Measurements from ENCODE around the gene C7. TPM values are rescaled to one million over a fixed set of nuclear protein-coding genes. Genes with fewer than 3 reads are reported as not detected.
"Not testable (repeated sequence)": the region's sequence is repeated elsewhere in the genome, so short reads cannot be mapped to it uniquely, and the experiment has no call there.

C7 gene
- total RNA-seq, 2 experiments from 2014 or later: not detected

DNA sequence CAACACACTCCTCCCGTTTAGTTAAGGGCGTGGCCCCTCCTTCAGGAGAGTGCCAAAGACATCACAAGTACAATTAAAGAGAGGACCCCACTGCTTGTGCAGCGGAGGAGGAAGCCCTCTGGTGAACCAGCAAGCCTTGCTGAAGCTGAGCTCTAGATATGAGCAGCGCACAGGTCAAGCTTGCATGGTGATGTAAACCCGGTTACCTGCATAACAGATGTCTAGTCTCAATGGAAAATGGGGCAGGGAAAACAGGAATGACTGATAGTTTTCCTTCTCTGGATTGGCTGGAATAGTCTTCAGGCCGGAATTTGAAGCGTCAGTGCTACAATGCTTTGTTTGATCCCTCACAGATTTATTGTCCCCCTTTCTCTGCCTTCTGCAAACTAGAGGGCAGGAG, 95.6 kb downstream of the C7 start:
- Mint-ChIP-seq H3K36me3 (ENCODE audit: low read depth) (no peaks in the 10 kb centered on the region), H3K4me3 (no peak overlapping the region), H3K27ac (no peak overlapping the region), H3K4me1 (ENCODE audit: low read depth) (no peaks in the 10 kb centered on the region), H3K9me3 (no peaks in the 10 kb centered on the region), H3K27me3 (ENCODE audit: low read depth) (no peaks in the 10 kb centered on the region)
- CTCF ChIA-PET: no interaction called here
- no peak for DNase-seq
- intact Hi-C loops (cut with micrococcal nuclease): no loop called here

DNA sequence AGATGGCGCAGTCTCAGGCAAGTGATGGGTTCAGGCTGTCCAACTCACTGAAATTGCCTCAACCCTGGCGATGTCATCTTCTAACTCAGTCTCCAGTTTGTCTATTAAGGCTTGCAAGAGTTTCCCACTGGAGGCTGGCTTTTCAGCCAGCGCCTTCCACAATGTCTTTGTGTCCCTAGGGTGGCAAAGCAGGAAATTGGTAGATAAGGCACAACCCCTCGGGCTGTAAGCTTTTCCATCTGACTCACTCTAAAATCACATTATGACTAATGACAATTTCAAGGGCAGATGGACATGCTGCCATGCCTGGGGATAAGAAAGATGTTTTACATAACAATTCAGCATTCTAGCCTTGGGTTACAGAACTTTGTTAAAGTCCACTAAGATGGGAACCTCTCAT, 99.9 kb downstream of the C7 start:
- Mint-ChIP-seq H3K27me3 (ENCODE audit: low read depth) (no peaks in the 10 kb centered on the region), H3K4me3 (no peak overlapping the region), H3K4me1 (ENCODE audit: low read depth) (no peaks in the 10 kb centered on the region), H3K27ac (no peak overlapping the region), H3K36me3 (ENCODE audit: low read depth) (no peaks in the 10 kb centered on the region), H3K9me3 (no peaks in the 10 kb centered on the region)
- intact Hi-C loops (cut with micrococcal nuclease): no loop called here
- no peak for DNase-seq
- CTCF ChIA-PET: no interaction called here

DNA sequence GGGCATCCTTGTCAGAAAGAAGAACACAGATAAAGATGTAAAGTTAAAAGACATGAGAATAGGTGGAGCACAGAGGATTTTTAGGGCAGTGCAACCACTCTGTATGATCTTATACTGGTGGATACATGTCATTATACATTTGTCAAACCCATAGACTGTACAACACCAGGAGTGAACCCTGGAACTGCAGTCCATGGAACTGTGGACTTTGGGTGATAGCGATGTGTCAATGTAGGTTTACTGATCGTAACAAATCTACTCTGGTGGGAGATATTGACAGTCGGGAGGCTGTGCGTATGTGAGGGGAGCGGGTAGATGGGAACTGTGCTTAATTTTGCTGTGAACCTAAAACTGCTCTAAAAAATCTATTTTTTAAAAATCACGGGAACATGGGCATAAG, 101.3 kb downstream of the C7 start:
- CTCF ChIA-PET: no interaction called here
- Mint-ChIP-seq H3K36me3 (ENCODE audit: low read depth) (no peaks in the 10 kb centered on the region), H3K27me3 (ENCODE audit: low read depth) (no peaks in the 10 kb centered on the region), H3K9me3 (no peaks in the 10 kb centered on the region), H3K4me3 (no peak overlapping the region), H3K27ac (no peak overlapping the region), H3K4me1 (ENCODE audit: low read depth) (no peaks in the 10 kb centered on the region)
- DNase-seq: no peak
- intact Hi-C loops (cut with micrococcal nuclease): no loop called here

DNA sequence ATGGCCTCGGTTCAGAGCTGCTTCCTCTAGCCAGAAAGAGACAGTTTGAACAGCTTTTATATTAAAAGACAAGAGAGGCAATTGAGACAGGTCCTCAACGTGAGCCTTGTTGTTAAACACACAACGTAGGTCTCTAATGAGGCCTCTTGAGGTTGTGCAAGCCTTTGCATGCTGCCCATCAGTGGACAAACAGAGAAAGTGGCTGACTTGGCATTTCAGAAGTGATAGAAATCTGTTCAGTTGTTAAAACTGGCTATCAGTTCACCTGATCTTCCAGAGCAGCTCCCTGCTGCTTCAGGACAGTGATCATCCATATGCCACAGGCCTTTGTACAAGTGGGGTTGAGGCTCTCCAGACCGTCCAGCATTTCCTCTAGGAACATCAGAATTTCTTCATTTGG, 103.0 kb downstream of the C7 start:
- Mint-ChIP-seq H3K27ac (no peak overlapping the region), H3K4me1 (ENCODE audit: low read depth) (no peaks in the 10 kb centered on the region), H3K36me3 (ENCODE audit: low read depth) (no peaks in the 10 kb centered on the region), H3K4me3 (no peak overlapping the region), H3K9me3 (no peaks in the 10 kb centered on the region), H3K27me3 (ENCODE audit: low read depth) (no peaks in the 10 kb centered on the region)
- no peak for DNase-seq
- intact Hi-C loops (cut with micrococcal nuclease): no loop called here
- CTCF ChIA-PET: no interaction called here

DNA sequence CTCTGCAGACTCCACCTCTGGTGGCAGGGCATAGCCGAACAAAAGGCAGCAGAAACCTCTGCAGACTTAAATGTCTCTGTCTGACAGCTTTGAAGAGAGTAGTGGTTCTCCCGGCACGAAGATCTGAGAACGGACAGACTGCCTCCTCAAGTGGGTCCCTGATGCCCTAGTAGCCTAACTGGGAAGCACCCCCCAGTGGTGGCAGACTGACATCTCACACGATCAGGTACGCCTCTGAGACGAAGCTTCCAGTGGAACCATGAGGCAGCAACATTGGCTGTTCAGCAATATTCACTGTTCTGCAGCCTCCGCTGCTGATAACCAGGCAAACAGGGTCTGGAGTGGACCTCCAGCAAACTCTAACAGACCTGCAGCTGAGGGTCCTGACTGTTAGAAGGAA, 113.3 kb downstream of the C7 start:
- CTCF ChIA-PET; H3K4me1 Mint-ChIP-seq (ENCODE audit: low read depth); H3K9me3 Mint-ChIP-seq; H3K36me3 Mint-ChIP-seq (ENCODE audit: low read depth); H3K27me3 Mint-ChIP-seq (ENCODE audit: low read depth); H3K4me3 Mint-ChIP-seq; DNase-seq; H3K27ac Mint-ChIP-seq; intact Hi-C loops (cut with micrococcal nuclease): not testable (repeated sequence)

Other genes with a start within 250 kb of the C7 start
- 10 to 100 TPM; 83.8 to 86.3 TPM for gene PTGER4, start 229.6 kb upstream of the C7 start, total RNA-seq
- gene TTC33, start 153.5 kb upstream of the C7 start, total RNA-seq: 10 to 100 TPM; 24.4 to 27.4 TPM
- 10 to 100 TPM; 52.6 to 58.6 TPM for gene PRKAA1, start 111.1 kb upstream of the C7 start, total RNA-seq
- gene RPL37, start 74.3 kb upstream of the C7 start, total RNA-seq: 1,000 to 10,000 TPM; 2,148 to 2,239 TPM
- 1 to 10 TPM; 1.3 to 1.4 TPM for gene CARD6, start 68.1 kb upstream of the C7 start, total RNA-seq
- gene MROH2B, start 161.8 kb downstream of the C7 start, total RNA-seq: not detected